Right atrium auricular region (tissue), 2 donors: Measurements from ENCODE around the gene SFPQ. TPM values are rescaled to one million over a fixed set of nuclear protein-coding genes. Genes with fewer than 3 reads are reported as not detected.

Experiments
- DNase-seq: peaks from one replicate; pipeline ENCODE4 v3.0.0-alpha.2; 2019; ENCODE audit warnings: low spot score
- H3K27ac ChIP-seq, 2 donors: fragments of 200-600 bp; sonication (generic); 1 replicate in 1 of 2; 2 replicates in 1 of 2; pipeline ENCODE4 v1.5.1; 2016 to 2019
- H3K27me3 ChIP-seq, 2 donors: fragments of 200-600 bp; sonication (generic); one replicate each; pipeline versions ENCODE4 v1.5.1 to v1.6.0; 2017 to 2019
- H3K36me3 ChIP-seq: fragments of 200-600 bp; sonication (generic); one replicate; pipeline ENCODE4 v1.5.1; 2016
- H3K4me1 ChIP-seq, 2 donors: fragments of 200-600 bp; sonication (generic); one replicate each; pipeline versions ENCODE4 v1.5.1 to v1.6.0; 2017 to 2019
- H3K4me3 ChIP-seq, 2 donors: fragments of 200-600 bp; sonication (generic); 1 replicate in 1 of 2; 2 replicates in 1 of 2; pipeline ENCODE4 v1.5.1; 2017 to 2019; ENCODE audit warnings: mild to moderate bottlenecking in 1 of 2, moderate library complexity in 1 of 2
- H3K9me3 ChIP-seq, 2 donors: fragments of 200-600 bp; sonication (generic); one replicate each; pipeline ENCODE4 v1.5.1; 2019
- total RNA-seq, 2 donors: library from RNA; depleted of rRNA; stranded (reverse); fragments of >200 nt; gene quantifications; one replicate each; pipeline ENCODE4 v1.1.0, GENCODE V29; 2016
- TF ChIP-seq, protein P1 (sequence below), 2 donors: fragments of 200-600 bp; sonication (generic); IDR thresholded peaks; one replicate each; pipeline ENCODE4 v1.5.1; 2019; ENCODE audit warnings: antibody characterized with exemption in 2 of 2

The SFPQ gene
- total RNA-seq, 2 donors from 2014 or later = 52.0 to 80.8 TPM

- H3K36me3 ChIP-seq = peaks cover 100% of the 10 kb centered on the region
- H3K27ac ChIP-seq = no peak overlapping the region
- no peaks in the 10 kb centered on the region for H3K9me3 ChIP-seq
- no peak for DNase-seq
- H3K4me3 ChIP-seq = no peak overlapping the region
- H3K27me3 ChIP-seq = no peaks in the 10 kb centered on the region
- TF ChIP-seq, protein P1, sequence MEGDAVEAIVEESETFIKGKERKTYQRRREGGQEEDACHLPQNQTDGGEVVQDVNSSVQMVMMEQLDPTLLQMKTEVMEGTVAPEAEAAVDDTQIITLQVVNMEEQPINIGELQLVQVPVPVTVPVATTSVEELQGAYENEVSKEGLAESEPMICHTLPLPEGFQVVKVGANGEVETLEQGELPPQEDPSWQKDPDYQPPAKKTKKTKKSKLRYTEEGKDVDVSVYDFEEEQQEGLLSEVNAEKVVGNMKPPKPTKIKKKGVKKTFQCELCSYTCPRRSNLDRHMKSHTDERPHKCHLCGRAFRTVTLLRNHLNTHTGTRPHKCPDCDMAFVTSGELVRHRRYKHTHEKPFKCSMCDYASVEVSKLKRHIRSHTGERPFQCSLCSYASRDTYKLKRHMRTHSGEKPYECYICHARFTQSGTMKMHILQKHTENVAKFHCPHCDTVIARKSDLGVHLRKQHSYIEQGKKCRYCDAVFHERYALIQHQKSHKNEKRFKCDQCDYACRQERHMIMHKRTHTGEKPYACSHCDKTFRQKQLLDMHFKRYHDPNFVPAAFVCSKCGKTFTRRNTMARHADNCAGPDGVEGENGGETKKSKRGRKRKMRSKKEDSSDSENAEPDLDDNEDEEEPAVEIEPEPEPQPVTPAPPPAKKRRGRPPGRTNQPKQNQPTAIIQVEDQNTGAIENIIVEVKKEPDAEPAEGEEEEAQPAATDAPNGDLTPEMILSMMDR (IDR thresholded peaks at IDR 0.05) = no peak
- peaks cover 0 to 83% of the 10 kb centered on the region in 2 donors for H3K4me1 ChIP-seq
Observed at GRCh38 chr1:35185200-35185599, 7.7 kb downstream of the SFPQ start.

DNA sequence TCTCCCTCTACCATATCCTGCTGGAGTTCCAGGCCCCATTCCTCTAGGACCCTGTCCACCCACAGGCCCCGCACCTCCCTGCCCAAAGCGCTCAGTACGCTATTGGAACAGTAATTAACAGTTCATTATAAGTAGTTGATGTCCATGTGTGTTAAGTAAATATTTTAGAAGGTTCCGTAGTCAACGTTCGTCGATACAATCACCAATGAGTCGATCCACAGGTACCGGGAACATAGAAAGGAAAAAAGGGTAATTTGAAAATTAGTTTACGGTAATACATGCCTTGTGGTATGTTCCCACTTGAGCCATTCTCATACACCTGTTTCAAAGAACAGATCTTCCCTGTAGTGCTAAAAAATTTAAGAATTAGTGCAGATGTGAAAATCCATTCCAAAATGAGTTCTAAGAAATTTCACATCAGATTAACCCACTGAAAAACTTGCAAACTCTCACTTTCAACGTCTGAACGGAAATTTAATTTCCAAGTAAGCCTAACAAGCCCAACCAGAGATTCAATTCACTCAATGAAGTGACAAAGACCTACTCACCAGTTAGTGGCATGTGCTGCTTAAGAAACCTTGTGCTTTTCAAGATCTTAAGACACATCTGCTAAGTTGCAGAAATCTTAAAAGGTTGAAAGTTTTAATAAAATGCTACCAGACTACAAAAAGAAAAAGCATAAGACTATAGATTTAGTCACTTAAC lies 8.3 kb downstream of the SFPQ start:
- H3K27ac ChIP-seq = no peak overlapping the region
- peaks cover 0 to 83% of the 10 kb centered on the region in 2 donors for H3K4me1 ChIP-seq
- DNase-seq = no peak
- TF ChIP-seq, protein P1 (IDR thresholded peaks at IDR 0.05) = no peak
- no peak overlapping the region for H3K4me3 ChIP-seq
- no peaks in the 10 kb centered on the region for H3K9me3 ChIP-seq
- H3K36me3 ChIP-seq = peaks cover 100% of the 10 kb centered on the region
- H3K27me3 ChIP-seq = no peaks in the 10 kb centered on the region

- Histone ChIP-seq H3K27me3 (no peaks in the 10 kb centered on the region), H3K36me3 (peaks cover 99% of the 10 kb centered on the region), H3K27ac (no peak overlapping the region), H3K4me1 (peaks cover 0 to 66% of the 10 kb centered on the region in 2 donors), H3K9me3 (no peaks in the 10 kb centered on the region), H3K4me3 (no peak overlapping the region)
- TF ChIP-seq, protein P1 (IDR thresholded peaks at IDR 0.05) = no peak
- no peak for DNase-seq
Observed at GRCh38 chr1:35181790-35182455, 11.0 kb downstream of the SFPQ start.

DNA sequence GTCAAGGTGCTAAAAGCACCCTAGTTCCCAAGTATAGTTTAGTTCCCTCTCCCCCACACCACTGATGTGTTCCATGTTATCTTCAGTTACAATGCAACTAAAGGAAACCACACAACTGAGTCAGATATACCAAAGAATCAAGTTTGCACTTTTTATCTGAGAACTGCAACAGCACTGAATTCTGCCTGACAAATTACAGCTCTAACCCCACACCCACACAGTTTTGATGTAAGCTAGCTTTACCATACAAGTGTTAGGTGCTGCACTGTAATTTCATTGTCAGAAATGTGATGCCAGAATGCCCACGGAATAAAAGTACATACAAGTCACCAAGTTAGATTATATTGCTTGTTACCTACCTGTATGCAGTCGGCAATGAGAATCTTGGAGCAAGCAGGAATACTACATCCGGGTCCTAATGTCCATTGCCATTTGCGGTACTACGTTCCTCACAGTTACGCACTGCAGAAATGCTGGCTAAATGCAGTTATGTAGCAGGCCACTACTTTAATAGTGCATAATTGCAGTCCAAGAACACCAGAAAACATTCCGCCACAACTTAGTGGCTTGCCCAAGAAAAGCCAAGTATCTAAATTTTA lies 12.1 kb downstream of the SFPQ start:
- DNase-seq = no peak
- Histone ChIP-seq H3K36me3 (peaks cover 99% of the 10 kb centered on the region), H3K27ac (no peak overlapping the region), H3K9me3 (no peaks in the 10 kb centered on the region), H3K4me1 (peaks cover 0 to 56% of the 10 kb centered on the region in 2 donors), H3K4me3 (no peak overlapping the region), H3K27me3 (no peaks in the 10 kb centered on the region)
- TF ChIP-seq, protein P1 (IDR thresholded peaks at IDR 0.05) = no peak

- Histone ChIP-seq H3K36me3 (peaks cover 99% of the 10 kb centered on the region), H3K4me1 (peaks cover 0 to 46% of the 10 kb centered on the region in 2 donors), H3K27me3 (no peaks in the 10 kb centered on the region)
Observed at GRCh38 chr1:35179908-35180307, 13.0 kb downstream of the SFPQ start.

More at GRCh38 chr1:35179908-35180307, 13.0 kb downstream of the SFPQ start:
- Histone ChIP-seq H3K27ac (no peak overlapping the region), H3K4me3 (no peak overlapping the region), H3K9me3 (no peaks in the 10 kb centered on the region)
- TF ChIP-seq, protein P1 (IDR thresholded peaks at IDR 0.05) = no peak
- no peak for DNase-seq
